Coronary artery (tissue), 2 donors: ENCODE data around the gene MDC1.
A peak's percentile ranks its signal among the peaks of the same experiment; 100 is the strongest.
"Not testable (repeated sequence)": the region's sequence is repeated elsewhere in the genome, so short reads cannot be mapped to it uniquely, and the experiment has no call there.

Experiments
- DNase-seq: peaks from one replicate; pipeline ENCODE4 v3.0.0-alpha.2; 2017; ENCODE audit warnings: low spot score
- H3K27ac ChIP-seq, 2 donors: fragments of 200-600 bp; sonication (generic); one replicate each; pipeline ENCODE4 v1.5.1; 2016 to 2019
- H3K4me3 ChIP-seq: fragments of 200-600 bp; sonication (generic); 2 replicates; pipeline ENCODE4 v1.5.1; 2016; ENCODE audit warnings: mild to moderate bottlenecking, moderate library complexity
- CTCF ChIP-seq: fragments of 200-600 bp; sonication (generic); IDR thresholded peaks from one replicate; pipeline ENCODE4 v1.5.1; 2019; ENCODE audit warnings: antibody characterized with exemption

Gene MDC1

GRCh38 chr6:30720738-30721197 lies 3.7 kb upstream of the MDC1 start:
- no peak for TF ChIP-seq CTCF
- peak; percentile 85 for DNase-seq
- H3K4me3 ChIP-seq, result peak overlapping the region; percentile 75
- H3K27ac ChIP-seq, result peak overlapping the region; percentile 92 to 95

- TF ChIP-seq CTCF, result no peak
- DNase-seq, result peak; percentile 98
- peak within 1 kb of the TSS; percentile 75 for H3K4me3 ChIP-seq
- H3K27ac ChIP-seq, result peak within 1 kb of the TSS; percentile 92 to 95
Measured at GRCh38 chr6:30719791-30720737, 3.0 kb upstream of the MDC1 start, which contains the start of gene TUBB. TSS of gene TUBB (plus strand) at chr6:30720352. CDS start at chr6:30720507, 155 bp downstream.

DNA sequence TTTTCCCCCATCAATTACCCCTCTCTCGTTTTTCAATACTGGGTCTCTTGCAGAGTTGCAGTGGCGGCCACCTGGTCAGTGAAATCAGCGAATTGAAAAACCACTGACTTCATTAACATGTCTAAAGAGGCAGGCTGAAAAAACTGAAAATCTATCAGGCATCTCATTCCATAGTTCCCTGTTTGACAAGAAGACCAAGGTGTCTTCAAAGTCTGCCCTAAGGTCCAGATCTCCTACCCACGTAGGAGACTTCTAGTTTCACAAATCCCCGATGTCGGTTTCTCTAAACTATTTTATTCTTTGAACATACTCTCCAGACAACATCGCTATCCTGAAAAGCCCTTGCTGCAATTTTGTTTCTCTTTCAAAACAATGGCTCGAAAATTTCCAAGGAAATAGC lies 2.3 kb upstream of the MDC1 start:
- DNase-seq, result no peak
- peak overlapping the region; percentile 55 to 95 for H3K27ac ChIP-seq
- H3K4me3 ChIP-seq, result peak overlapping the region; percentile 75
- no peak for TF ChIP-seq CTCF

- Histone ChIP-seq H3K4me3 (peak overlapping the region; percentile 85), H3K27ac (peak overlapping the region; percentile 76 to 95)
- DNase-seq, result not testable (repeated sequence)
Measured at GRCh38 chr6:30717845-30718720, 1.0 kb upstream of the MDC1 start.

DNA sequence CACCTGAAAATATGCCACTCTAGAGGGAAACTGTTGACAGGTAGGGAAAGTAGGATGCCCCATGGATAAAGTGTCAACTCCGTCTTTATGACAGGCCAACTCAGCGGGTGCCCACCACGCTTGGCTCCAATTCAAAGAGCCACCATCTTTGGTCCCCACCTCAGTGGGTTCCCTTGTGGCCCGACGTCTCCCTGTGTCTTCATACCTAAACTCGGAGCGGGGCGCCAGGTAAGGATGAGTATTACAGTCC lies 277 bp downstream of the MDC1 start:
- Histone ChIP-seq H3K4me3 (peak overlapping the region; percentile 85), H3K27ac (peak overlapping the region; percentile 76 to 95)
- no peak for DNase-seq
- TF ChIP-seq CTCF, result no peak

DNA sequence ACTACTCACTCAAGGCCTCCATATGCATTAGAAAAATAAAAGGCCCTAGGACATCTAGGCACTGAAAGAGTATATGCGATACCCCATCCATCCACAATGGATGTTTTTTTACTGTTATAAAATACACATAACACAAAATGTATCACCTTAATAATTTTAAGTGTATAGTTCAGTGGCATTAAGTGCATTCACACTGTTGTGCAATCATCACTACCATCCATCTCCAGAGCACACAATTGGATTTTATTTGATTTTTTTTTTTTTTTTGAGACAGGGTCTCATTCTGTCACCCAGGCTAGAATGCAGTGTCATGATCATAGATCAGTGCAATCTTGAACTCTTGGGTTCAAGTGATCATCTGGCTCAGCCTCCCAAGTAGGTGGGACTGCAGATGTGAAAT lies 2.8 kb downstream of the MDC1 start:
- DNase-seq, result no peak
- H3K27ac ChIP-seq, result no peak overlapping the region
- no peak for TF ChIP-seq CTCF
- H3K4me3 ChIP-seq, result no peak overlapping the region

DNA sequence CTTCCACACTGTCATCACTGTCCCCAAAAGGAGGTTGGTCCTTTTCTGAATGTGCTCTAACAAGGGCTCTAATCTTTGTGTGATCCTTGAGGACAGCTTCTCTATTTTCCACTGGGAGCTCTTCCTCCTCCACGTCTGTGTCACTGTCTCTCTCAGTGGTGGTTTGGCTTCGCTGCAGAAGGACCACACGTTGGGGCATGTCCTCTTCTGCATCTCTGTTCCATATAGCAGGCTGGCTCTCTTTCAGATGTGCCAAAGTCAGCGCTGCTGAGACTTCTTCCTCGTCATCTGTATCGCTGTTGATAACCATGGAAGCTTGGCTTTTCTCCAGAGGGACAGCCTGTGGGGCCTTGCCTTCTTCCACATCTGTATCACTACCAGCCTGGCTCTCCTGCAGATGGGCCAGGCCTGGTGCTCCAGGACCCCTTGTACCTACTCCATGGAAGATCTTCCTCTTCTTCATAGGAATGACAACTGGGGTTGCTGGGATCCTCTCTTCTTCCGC lies 4.6 kb downstream of the MDC1 start:
- no peak for DNase-seq
- TF ChIP-seq CTCF, result no peak
- Histone ChIP-seq H3K27ac (no peak overlapping the region), H3K4me3 (no peak overlapping the region)
